ENCODE measurements around the gene CES3.
A peak's percentile ranks its signal among the peaks of the same experiment; 100 is the strongest.

Gene CES3

GRCh38 chr16:67006930-67007658 is 46.0 kb downstream of the CES3 start:
- peak; percentile 27 for DNase-seq (ENCODE audit: low spot score)

GRCh38 chr16:67009158-67009557 is 48.1 kb downstream of the CES3 start:
- no peak for DNase-seq (ENCODE audit: low spot score)

GRCh38 chr16:67011274-67011673 is 50.2 kb downstream of the CES3 start:
- no peak for DNase-seq (ENCODE audit: low spot score)

GRCh38 chr16:67013233-67013822 is 52.3 kb downstream of the CES3 start:
- no peak for DNase-seq (ENCODE audit: low spot score)

GRCh38 chr16:67013823-67014633 is 53.0 kb downstream of the CES3 start:
- DNase-seq (ENCODE audit: low spot score) = peak; percentile 42

GRCh38 chr16:67014634-67015312 is 53.7 kb downstream of the CES3 start:
- no peak for DNase-seq (ENCODE audit: low spot score)

- peak; percentile 26 for DNase-seq (ENCODE audit: low spot score)
Observed at GRCh38 chr16:67015313-67015731, 54.3 kb downstream of the CES3 start.

- DNase-seq (ENCODE audit: low spot score) = no peak
Observed at GRCh38 chr16:67016143-67016542, 55.1 kb downstream of the CES3 start.

- no peak for DNase-seq (ENCODE audit: low spot score)
Observed at GRCh38 chr16:67016681-67017420, 55.8 kb downstream of the CES3 start.

- no peak for DNase-seq (ENCODE audit: low spot score)
Observed at GRCh38 chr16:67017421-67017750, 56.3 kb downstream of the CES3 start.

- peak; percentile 94 for DNase-seq (ENCODE audit: low spot score)
Observed at GRCh38 chr16:67017810-67018488, 56.9 kb downstream of the CES3 start.

- DNase-seq (ENCODE audit: low spot score) = no peak
Observed at GRCh38 chr16:67019171-67019570, 58.1 kb downstream of the CES3 start.

- no peak for DNase-seq (ENCODE audit: low spot score)
Observed at GRCh38 chr16:67021321-67021720, 60.3 kb downstream of the CES3 start.

- DNase-seq (ENCODE audit: low spot score) = no peak
Observed at GRCh38 chr16:67022531-67023214, 61.6 kb downstream of the CES3 start.

- DNase-seq (ENCODE audit: low spot score) = no peak
Observed at GRCh38 chr16:67023689-67024088, 62.6 kb downstream of the CES3 start.

Data from kidney tubule cell (primary cell).